Measurements from ENCODE around the gene KIAA0930.

- TF ChIP-seq, protein P1, sequence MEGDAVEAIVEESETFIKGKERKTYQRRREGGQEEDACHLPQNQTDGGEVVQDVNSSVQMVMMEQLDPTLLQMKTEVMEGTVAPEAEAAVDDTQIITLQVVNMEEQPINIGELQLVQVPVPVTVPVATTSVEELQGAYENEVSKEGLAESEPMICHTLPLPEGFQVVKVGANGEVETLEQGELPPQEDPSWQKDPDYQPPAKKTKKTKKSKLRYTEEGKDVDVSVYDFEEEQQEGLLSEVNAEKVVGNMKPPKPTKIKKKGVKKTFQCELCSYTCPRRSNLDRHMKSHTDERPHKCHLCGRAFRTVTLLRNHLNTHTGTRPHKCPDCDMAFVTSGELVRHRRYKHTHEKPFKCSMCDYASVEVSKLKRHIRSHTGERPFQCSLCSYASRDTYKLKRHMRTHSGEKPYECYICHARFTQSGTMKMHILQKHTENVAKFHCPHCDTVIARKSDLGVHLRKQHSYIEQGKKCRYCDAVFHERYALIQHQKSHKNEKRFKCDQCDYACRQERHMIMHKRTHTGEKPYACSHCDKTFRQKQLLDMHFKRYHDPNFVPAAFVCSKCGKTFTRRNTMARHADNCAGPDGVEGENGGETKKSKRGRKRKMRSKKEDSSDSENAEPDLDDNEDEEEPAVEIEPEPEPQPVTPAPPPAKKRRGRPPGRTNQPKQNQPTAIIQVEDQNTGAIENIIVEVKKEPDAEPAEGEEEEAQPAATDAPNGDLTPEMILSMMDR (IDR thresholded peaks at IDR 0.05; ENCODE audit: borderline replicate concordance, extremely low read depth, low read length, poor library complexity, severe bottlenecking), result no peak
- TF ChIP-seq EZH2 (IDR thresholded peaks at IDR 0.05; ENCODE audit: borderline replicate concordance, low read depth, low read length, severe bottlenecking), result no peak
Measured at GRCh38 chr22:45235851-45236342, 4.8 kb downstream of the KIAA0930 start.

All from DND-41 (cell line).